Uterus (tissue), 2 donors: Measurements from ENCODE around the gene LRRC7.

Source experiments
- CTCF ChIP-seq, 4 experiments: fragments of 200-600 bp in 2 of 4; fragments of 450-650 bp in 2 of 4; sonication (generic) in 2 of 4; IDR thresholded peaks; one replicate each; pipeline ENCODE4 v1.5.1; 2016 to 2019; ENCODE audit warnings: antibody characterized with exemption in 4 of 4, mild to moderate bottlenecking in 2 of 4, moderate library complexity in 1 of 4
- POLR2A ChIP-seq, 2 donors: fragments of 450-650 bp; IDR thresholded peaks; one replicate each; pipeline ENCODE4 v1.6.1; 2016; ENCODE audit warnings: antibody characterized with exemption in 2 of 2, mild to moderate bottlenecking in 1 of 2, moderate library complexity in 1 of 2

- TF ChIP-seq CTCF (IDR thresholded peaks at IDR 0.05) = no peak
- no peak for TF ChIP-seq POLR2A (IDR thresholded peaks at IDR 0.05)
Observed at GRCh38 chr1:70171512-70171911, 603.8 kb downstream of the LRRC7 start.
